ENCODE results near the gene TTYH2. TPM values are rescaled to one million over a fixed set of nuclear protein-coding genes. Genes with fewer than 3 reads are reported as not detected.

The TTYH2 gene
- total and polyA plus RNA-seq, 11 donors, result 10.3 to 34.6 (median 22.4) TPM

GRCh38 chr17:74203439-74204240 is 9.7 kb upstream of the TTYH2 start, which contains the start of gene RPL38:
Gene RPL38, plus strand, starts transcription at chr17:74203678. Its CDS starts 278 bp downstream, at chr17:74203956.
- H3K4me1 ChIP-seq, result peaks cover 0 to 55% (median 37%) of the 10 kb centered on the region in 12 donors
- ATAC-seq, result peak; percentile 81 to 89 (median 86)
- WGBS, 4 donors, result 1% methylated on average over 27 to 53 of the region's 53 CpGs
- peak within 1 kb of the TSS; percentile 58 to 93 (median 81) for H3K27ac ChIP-seq
- DNase-seq, result peak; percentile 94 to 97 (median 96)
- peaks cover 0 to 23% (median 17%) of the 10 kb centered on the region in 9 donors for H3K27me3 ChIP-seq
- peak in 1 of 2 donors; percentile 85 for TF ChIP-seq POLR2A (IDR thresholded peaks at IDR 0.05)
- TF ChIP-seq, protein P1, sequence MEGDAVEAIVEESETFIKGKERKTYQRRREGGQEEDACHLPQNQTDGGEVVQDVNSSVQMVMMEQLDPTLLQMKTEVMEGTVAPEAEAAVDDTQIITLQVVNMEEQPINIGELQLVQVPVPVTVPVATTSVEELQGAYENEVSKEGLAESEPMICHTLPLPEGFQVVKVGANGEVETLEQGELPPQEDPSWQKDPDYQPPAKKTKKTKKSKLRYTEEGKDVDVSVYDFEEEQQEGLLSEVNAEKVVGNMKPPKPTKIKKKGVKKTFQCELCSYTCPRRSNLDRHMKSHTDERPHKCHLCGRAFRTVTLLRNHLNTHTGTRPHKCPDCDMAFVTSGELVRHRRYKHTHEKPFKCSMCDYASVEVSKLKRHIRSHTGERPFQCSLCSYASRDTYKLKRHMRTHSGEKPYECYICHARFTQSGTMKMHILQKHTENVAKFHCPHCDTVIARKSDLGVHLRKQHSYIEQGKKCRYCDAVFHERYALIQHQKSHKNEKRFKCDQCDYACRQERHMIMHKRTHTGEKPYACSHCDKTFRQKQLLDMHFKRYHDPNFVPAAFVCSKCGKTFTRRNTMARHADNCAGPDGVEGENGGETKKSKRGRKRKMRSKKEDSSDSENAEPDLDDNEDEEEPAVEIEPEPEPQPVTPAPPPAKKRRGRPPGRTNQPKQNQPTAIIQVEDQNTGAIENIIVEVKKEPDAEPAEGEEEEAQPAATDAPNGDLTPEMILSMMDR (IDR thresholded peaks at IDR 0.05), result peak; percentile 86 to 98 (median 94)
- H3K4me3 ChIP-seq, result peak within 1 kb of the TSS; percentile 74 to 97 (median 90)
- peaks cover 0 to 44% (median 39%) of the 10 kb centered on the region in 9 donors for H3K36me3 ChIP-seq
- H3K9me3 ChIP-seq, result no peaks in the 10 kb centered on the region
- intact Hi-C loops (cut with DNase I), result loop anchor here in 4 of 10 donors (1.0 to 10.0 kb wide), 3 partner anchors 158 to 251 kb away; partner anchors contain the start of gene BTBD17 (in 2 of the 4)

- peaks cover 0 to 54% (median 35%) of the 10 kb centered on the region in 12 donors for H3K4me1 ChIP-seq
- no peak for TF ChIP-seq POLR2A (IDR thresholded peaks at IDR 0.05)
- TF ChIP-seq, protein P1 (IDR thresholded peaks at IDR 0.05), result no peak
- WGBS, 4 donors, result 48 to 55% (median 52%) methylated on average over 14 of the region's 14 CpGs
- H3K27me3 ChIP-seq, result peaks cover 0 to 23% (median 16%) of the 10 kb centered on the region in 9 donors
- ATAC-seq (no peak), DNase-seq (no peak)
- H3K9me3 ChIP-seq, result no peaks in the 10 kb centered on the region
- H3K4me3 ChIP-seq, result peak overlapping the region; percentile 74 to 97 (median 90)
- peak overlapping the region in 9 of 12 donors; percentile 68 to 93 (median 82) for H3K27ac ChIP-seq
- H3K36me3 ChIP-seq, result peaks cover 0 to 52% (median 47%) of the 10 kb centered on the region in 9 donors
- intact Hi-C loops (cut with DNase I), result loop anchor here in 3 of 10 donors (5.0 to 10.0 kb wide), 2 partner anchors 158 to 250 kb away; partner anchors contain the start of gene BTBD17 (in 1 of the 3)
These were observed 8.9 kb upstream of the TTYH2 start for GRCh38 chr17:74204474-74204873.

- no peak for DNase-seq
- no peak for ATAC-seq
- TF ChIP-seq POLR2A (IDR thresholded peaks at IDR 0.05), result no peak
- TF ChIP-seq, protein P1 (IDR thresholded peaks at IDR 0.05), result no peak
- 74 to 81% (median 77%) methylated on average over 3 of the region's 3 CpGs for WGBS, 4 donors
- peaks cover 0 to 60% (median 55%) of the 10 kb centered on the region in 9 donors for H3K36me3 ChIP-seq
- no peak overlapping the region for H3K27ac ChIP-seq
- intact Hi-C loops (cut with DNase I), result loop anchor here in 3 of 10 donors (5.0 to 10.0 kb wide), 2 partner anchors 157 to 250 kb away; partner anchors contain the start of gene BTBD17 (in 1 of the 3)
- H3K27me3 ChIP-seq, result peaks cover 0 to 17% (median 8%) of the 10 kb centered on the region in 9 donors
- peak overlapping the region in 3 of 12 donors; percentile 74 to 97 (median 94) for H3K4me3 ChIP-seq
- H3K4me1 ChIP-seq, result peaks cover 0 to 57% (median 35%) of the 10 kb centered on the region in 12 donors
- H3K9me3 ChIP-seq, result no peaks in the 10 kb centered on the region
These were observed 8.1 kb upstream of the TTYH2 start for GRCh38 chr17:74205274-74205673.
